Measurements from ENCODE around the gene DMWD. TPM values are rescaled to one million over a fixed set of nuclear protein-coding genes. Genes with fewer than 3 reads are reported as not detected.

Gene DMWD
- polyA plus RNA-seq, 1 experiment: 13.9 TPM

DNA sequence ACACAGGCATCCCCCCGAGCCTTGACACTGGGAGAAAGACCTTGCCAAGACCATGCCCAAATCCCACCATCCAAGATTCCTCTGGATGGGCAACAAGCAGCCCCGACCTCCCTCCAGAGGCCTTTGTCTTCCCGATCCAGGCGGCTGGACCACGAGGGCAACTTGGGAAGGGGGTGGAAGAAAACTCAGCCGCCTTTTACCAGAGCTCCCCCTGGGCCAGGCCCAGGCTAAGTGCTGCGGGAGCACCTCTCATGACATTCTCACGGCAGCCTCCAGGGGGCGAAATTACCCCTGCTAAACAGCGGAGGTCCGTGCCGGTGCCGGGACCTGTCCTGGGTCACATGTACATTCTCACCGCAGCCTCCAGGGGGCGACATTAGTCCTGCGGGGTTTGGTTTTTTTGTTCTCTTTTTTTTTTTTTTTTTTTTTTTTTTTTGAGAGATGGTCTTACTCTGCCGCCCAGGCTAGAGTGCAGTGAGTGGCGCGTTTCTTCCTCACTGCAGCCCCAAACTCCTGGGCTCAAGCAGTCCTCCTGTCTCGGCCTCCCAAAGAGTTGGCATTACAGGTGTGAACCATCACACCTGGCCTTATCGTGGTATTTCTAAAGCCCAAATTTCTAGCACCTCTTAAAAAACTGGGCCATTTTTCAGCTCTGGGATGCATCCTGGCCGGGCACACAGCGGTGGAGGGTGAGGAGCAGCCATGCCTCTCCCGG, 24.5 kb upstream of the DMWD start:
- DNase-seq (ENCODE audit: low read depth, low spot score): peak; percentile 85
- H3K27ac ChIP-seq (ENCODE audit: low read depth, low read length): no peak overlapping the region
- no peak overlapping the region for H3K4me3 ChIP-seq (ENCODE audit: low read depth, low read length)
- TF ChIP-seq, protein P1, sequence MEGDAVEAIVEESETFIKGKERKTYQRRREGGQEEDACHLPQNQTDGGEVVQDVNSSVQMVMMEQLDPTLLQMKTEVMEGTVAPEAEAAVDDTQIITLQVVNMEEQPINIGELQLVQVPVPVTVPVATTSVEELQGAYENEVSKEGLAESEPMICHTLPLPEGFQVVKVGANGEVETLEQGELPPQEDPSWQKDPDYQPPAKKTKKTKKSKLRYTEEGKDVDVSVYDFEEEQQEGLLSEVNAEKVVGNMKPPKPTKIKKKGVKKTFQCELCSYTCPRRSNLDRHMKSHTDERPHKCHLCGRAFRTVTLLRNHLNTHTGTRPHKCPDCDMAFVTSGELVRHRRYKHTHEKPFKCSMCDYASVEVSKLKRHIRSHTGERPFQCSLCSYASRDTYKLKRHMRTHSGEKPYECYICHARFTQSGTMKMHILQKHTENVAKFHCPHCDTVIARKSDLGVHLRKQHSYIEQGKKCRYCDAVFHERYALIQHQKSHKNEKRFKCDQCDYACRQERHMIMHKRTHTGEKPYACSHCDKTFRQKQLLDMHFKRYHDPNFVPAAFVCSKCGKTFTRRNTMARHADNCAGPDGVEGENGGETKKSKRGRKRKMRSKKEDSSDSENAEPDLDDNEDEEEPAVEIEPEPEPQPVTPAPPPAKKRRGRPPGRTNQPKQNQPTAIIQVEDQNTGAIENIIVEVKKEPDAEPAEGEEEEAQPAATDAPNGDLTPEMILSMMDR (IDR thresholded peaks at IDR 0.05; ENCODE audit: low read depth, low read length): peak; percentile 94
- H3K27me3 ChIP-seq (ENCODE audit: control insufficient read depth, insufficient read depth, low read length): no peaks in the 10 kb centered on the region
- ChIA-PET POLR2A (interaction anchor here (0.6 to 1.0 kb wide), 3 partner anchors 8 to 215 kb away, joined by 3 to 9 read pairs (median 4); partner anchors contain the start of gene SIX5), CTCF (interaction anchor here (0.5 to 2.5 kb wide), 53 partner anchors 9 to 210 kb away, joined by 3 to 42 read pairs (median 4); partner anchors contain the start of genes DMPK, DMWD, FOXA3 and SIX5)
- H3K9me3 ChIP-seq (ENCODE audit: control insufficient read depth, insufficient read depth, low read length): no peaks in the 10 kb centered on the region; the same call in 1 of the 2 replicates

DNA sequence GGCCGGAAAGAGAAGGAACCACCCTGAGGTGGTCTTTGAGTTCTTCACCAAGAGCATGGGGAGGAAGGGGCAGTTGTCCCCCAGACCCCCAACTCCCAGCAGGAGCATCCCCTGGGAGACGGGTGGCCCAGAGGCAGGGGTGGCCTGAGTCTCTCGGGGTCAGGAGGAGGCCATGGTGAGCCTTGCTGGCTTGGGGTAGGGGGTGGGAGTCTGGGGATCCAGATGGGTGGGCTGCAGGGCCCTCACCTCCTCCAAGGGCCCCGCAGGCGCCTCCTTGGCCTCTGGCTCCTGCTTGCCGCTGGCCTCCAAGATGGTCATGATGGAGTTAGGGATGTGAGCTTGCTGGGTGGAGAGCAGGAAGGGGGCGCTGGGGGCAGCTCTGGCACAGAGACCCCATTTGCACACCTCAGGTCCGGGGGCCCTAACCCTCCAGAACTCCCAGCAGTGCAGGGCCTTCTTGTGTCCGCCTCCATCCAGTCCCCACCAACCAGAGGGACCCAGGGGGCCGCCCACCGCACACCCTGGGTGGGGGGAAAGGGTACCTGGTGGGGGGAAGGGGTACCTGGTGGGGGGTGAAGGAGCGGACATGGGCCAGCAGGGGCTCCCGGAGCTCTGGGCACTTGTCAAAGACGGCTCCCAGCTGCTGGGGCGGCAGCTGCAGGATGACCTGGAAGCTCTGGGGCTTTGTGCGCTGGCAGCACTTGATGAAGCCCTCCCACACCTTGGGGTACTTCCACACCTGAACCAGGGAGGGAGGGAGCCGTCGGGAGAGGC, 23.8 kb upstream of the DMWD start:
- no peak for DNase-seq (ENCODE audit: low read depth, low spot score)
- Histone ChIP-seq H3K27ac (ENCODE audit: low read depth, low read length) (no peak overlapping the region), H3K4me3 (ENCODE audit: low read depth, low read length) (no peak overlapping the region), H3K27me3 (ENCODE audit: control insufficient read depth, insufficient read depth, low read length) (no peaks in the 10 kb centered on the region), H3K9me3 (ENCODE audit: control insufficient read depth, insufficient read depth, low read length) (no peaks in the 10 kb centered on the region; the same call in 1 of the 2 replicates)
- TF ChIP-seq, protein P1 (IDR thresholded peaks at IDR 0.05; ENCODE audit: low read depth, low read length): no peak
- ChIA-PET POLR2A (interaction anchor here (0.7 to 1.0 kb wide), 3 partner anchors 46 to 216 kb away, joined by 3 to 9 read pairs (median 4); partner anchors contain the start of gene SIX5), CTCF (interaction anchor here (0.5 to 2.5 kb wide), 48 partner anchors 9 to 210 kb away, joined by 3 to 42 read pairs (median 4); partner anchors contain the start of genes DMPK, DMWD, FOXA3 and SIX5)

DNA sequence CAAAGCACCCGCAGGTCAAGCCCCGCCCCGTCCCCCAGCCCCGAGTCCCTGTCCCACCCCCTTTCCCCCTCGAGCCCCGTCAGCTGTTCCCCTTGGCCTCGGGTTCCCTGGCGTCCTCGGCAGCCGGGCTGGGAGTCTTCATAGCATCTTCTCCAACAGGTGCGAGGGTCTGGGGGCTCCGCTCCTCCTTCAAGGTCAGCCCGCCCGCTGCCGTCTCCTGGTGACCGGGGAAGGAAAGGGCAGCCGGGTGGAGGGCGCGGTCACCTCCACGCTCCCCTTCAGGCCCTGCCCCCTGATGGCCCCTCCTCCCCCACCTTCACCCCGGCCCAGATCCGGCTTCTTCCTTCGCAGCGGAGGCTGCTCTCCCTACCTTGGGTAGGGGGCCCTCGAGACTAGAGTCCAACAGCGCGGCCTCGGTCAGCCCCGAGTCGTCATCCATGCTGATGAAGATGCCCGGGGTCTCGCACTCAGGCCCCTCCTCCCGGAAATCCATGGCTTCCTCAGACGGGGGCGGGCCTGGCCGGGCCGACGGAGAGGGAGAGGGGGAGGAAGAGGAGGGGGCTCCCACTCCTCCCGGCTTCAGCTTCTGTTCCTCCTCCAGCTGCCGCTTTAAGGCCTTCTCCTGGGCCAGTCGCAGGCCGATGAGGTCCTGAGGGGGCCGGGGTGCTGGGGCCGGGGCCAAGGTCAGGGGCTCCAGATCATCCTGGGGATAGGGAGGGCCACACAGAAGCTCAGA, 23.0 kb upstream of the DMWD start:
- H3K27ac ChIP-seq (ENCODE audit: low read depth, low read length): no peak overlapping the region
- no peaks in the 10 kb centered on the region for H3K27me3 ChIP-seq (ENCODE audit: control insufficient read depth, insufficient read depth, low read length)
- no peak overlapping the region for H3K4me3 ChIP-seq (ENCODE audit: low read depth, low read length)
- TF ChIP-seq, protein P1 (IDR thresholded peaks at IDR 0.05; ENCODE audit: low read depth, low read length): no peak
- ChIA-PET POLR2A (interaction anchor here (0.6 to 0.7 kb wide), 2 partner anchors 45 to 46 kb away, joined by 3 to 5 read pairs; partner anchors contain the start of gene SIX5), CTCF (interaction anchor here (0.8 to 2.5 kb wide), 6 partner anchors 11 to 202 kb away, joined by 3 to 42 read pairs (median 9); no protein-coding TSS in a partner anchor)
- no peak for DNase-seq (ENCODE audit: low read depth, low spot score)
- no peaks in the 10 kb centered on the region; the same call in 1 of the 2 replicates for H3K9me3 ChIP-seq (ENCODE audit: control insufficient read depth, insufficient read depth, low read length)

DNA sequence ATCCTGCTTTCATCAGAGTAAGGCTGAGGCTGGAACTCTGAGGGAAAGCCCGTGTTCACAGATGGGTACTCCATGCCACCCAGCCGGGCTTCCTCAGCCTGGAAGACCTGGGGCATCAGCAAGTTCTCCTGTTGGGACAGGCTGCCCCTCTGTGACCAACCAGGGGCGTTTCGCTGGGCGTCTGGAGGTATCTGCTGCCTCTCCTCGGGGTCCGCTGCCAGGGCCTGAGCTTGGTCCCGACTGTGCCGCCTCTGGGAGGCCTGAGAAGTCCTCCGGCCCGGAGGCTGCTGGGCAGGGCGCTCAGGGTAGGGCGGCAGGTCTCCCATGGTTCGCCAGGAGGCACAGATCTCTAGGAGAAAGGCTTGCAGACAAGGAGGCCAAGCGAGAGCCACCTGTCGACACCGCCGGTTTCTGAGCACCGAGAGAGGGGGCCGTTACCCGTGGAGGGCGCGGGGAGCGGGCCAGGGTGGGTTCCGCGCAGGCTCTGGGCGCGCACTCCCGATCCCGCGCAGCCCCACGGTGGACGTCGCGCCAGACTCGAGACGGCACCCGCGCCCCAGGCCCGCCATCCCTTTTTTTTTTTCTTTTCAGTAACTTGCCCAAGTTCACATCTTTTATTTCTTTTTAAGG, 22.3 kb upstream of the DMWD start, which contains the start of gene RSPH6A:
TSS of gene RSPH6A (minus strand) at position 458 of the 630 bp plus-strand sequence. CDS start at position 326, 132 bp downstream.
- Histone ChIP-seq H3K27me3 (ENCODE audit: control insufficient read depth, insufficient read depth, low read length) (no peaks in the 10 kb centered on the region), H3K27ac (ENCODE audit: low read depth, low read length) (no peak within 1 kb of the TSS), H3K9me3 (ENCODE audit: control insufficient read depth, insufficient read depth, low read length) (no peaks in the 10 kb centered on the region; the same call in 1 of the 2 replicates), H3K4me3 (ENCODE audit: low read depth, low read length) (no peak within 1 kb of the TSS)
- DNase-seq (ENCODE audit: low read depth, low spot score): no peak
- TF ChIP-seq, protein P1 (IDR thresholded peaks at IDR 0.05; ENCODE audit: low read depth, low read length): no peak
- ChIA-PET CTCF (interaction anchor here (1.5 kb wide), 1 partner anchor 16 kb away, joined by 3 read pairs; no protein-coding TSS in a partner anchor), POLR2A (interaction anchor here (0.6 kb wide), 1 partner anchor 46 kb away, joined by 5 read pairs; the partner anchor contains the start of gene SIX5)
